NB4 (cell line): ENCODE measurements around the gene CHML.

Experiments used
- CTCF ChIP-seq: IDR thresholded peaks from one replicate; pipeline ENCODE4 v1.5.1; 2012; ENCODE audit warnings: low read depth, low read length
- POLR2A ChIP-seq: IDR thresholded peaks from 2 replicates; pipeline ENCODE4 v1.6.1; 2011; ENCODE audit warnings: mild to moderate bottlenecking; ENCODE audit not compliant: insufficient read length; ENCODE audit errors: extremely low read depth

GRCh38 chr1:241678536-241678935, 38.4 kb upstream of the CHML start:
- TF ChIP-seq POLR2A (no peak), CTCF (no peak)
